GM23248 (cell line): ENCODE results near the gene TOPBP1. TPM values are rescaled to one million over a fixed set of nuclear protein-coding genes. Genes with fewer than 3 reads are reported as not detected.
A peak's percentile ranks its signal among the peaks of the same experiment; 100 is the strongest.

Experiments
- DNase-seq: peaks from one replicate; pipeline ENCODE4 v3.0.0-alpha.2; 2015
- H2AFZ ChIP-seq: fragments of 200-600 bp; sonication (generic); 2 replicates; pipeline ENCODE4 v1.6.1; 2016; ENCODE audit warnings: antibody characterized with exemption
- H3F3A ChIP-seq: fragments of 200-600 bp; sonication (generic); 2 replicates; pipeline ENCODE4 v1.6.1; 2016; ENCODE audit warnings: mild to moderate bottlenecking, antibody characterized with exemption, mixed run types; ENCODE audit not compliant: insufficient read depth
- H3K27ac ChIP-seq: fragments of 200-600 bp; sonication (generic); 2 replicates; pipeline ENCODE4 v1.5.1; 2016; ENCODE audit warnings: mild to moderate bottlenecking
- H3K27me3 ChIP-seq: fragments of 200-600 bp; sonication (generic); replicated peaks from 2 replicates; pipeline ENCODE4 v1.6.1; 2016; ENCODE audit warnings: mild to moderate bottlenecking; ENCODE audit not compliant: insufficient read depth
- H3K36me3 ChIP-seq: fragments of 200-600 bp; sonication (generic); 2 replicates; pipeline ENCODE4 v1.6.1; 2016; ENCODE audit warnings: low read depth, mild to moderate bottlenecking
- H3K4me1 ChIP-seq: fragments of 200-600 bp; sonication (generic); 2 replicates; pipeline ENCODE4 v1.6.1; 2016; ENCODE audit warnings: mild to moderate bottlenecking; ENCODE audit not compliant: insufficient read depth
- H3K4me2 ChIP-seq: fragments of 200-600 bp; sonication (generic); one replicate; pipeline ENCODE4 v1.6.1; 2016; ENCODE audit warnings: mild to moderate bottlenecking; ENCODE audit not compliant: unreplicated experiment
- H3K4me3 ChIP-seq: fragments of 200-600 bp; sonication (generic); 2 replicates; pipeline ENCODE4 v1.5.1; 2016; ENCODE audit warnings: mild to moderate bottlenecking
- H3K79me2 ChIP-seq: fragments of 200-600 bp; sonication (generic); 2 replicates; pipeline ENCODE4 v1.6.1; 2016; ENCODE audit warnings: mild to moderate bottlenecking; ENCODE audit not compliant: insufficient read depth
- H3K9ac ChIP-seq: fragments of 200-600 bp; sonication (generic); 2 replicates; pipeline ENCODE4 v1.6.1; 2016; ENCODE audit warnings: mild to moderate bottlenecking
- H3K9me2 ChIP-seq: fragments of 200-600 bp; sonication (generic); 2 replicates; pipeline ENCODE4 v1.6.1; 2016; ENCODE audit warnings: mixed run types, mild to moderate bottlenecking, moderate library complexity; ENCODE audit not compliant: insufficient read depth
- H3K9me3 ChIP-seq: fragments of 200-600 bp; sonication (generic); one replicate; pipeline ENCODE4 v1.6.1; 2017; ENCODE audit warnings: low read depth
- H4K20me1 ChIP-seq: fragments of 200-600 bp; sonication (generic); 2 replicates; pipeline ENCODE4 v1.6.0; 2016; ENCODE audit not compliant: insufficient read depth
- EZH2 ChIP-seq: fragments of 200-600 bp; sonication (generic); IDR thresholded peaks from 2 replicates; pipeline ENCODE4 v1.6.1; 2018; ENCODE audit warnings: antibody characterized with exemption, mild to moderate bottlenecking; ENCODE audit not compliant: insufficient read depth, poor library complexity, severe bottlenecking
- EZH2phosphoT487 ChIP-seq: fragments of 200-600 bp; sonication (generic); IDR thresholded peaks from 2 replicates; pipeline ENCODE4 v1.6.1; 2018; ENCODE audit warnings: antibody characterized with exemption, moderate library complexity, mild to moderate bottlenecking, low read depth; ENCODE audit not compliant: insufficient read depth
- WGBS, 2 experiments: methylation state at CpG; one replicate each; pipeline ENCODE4 v1.1.6; 2015 to 2017; ENCODE audit warnings: low lambda C conversion rate in 2 of 2, low coverage in 1 of 2; ENCODE audit errors: missing lambda C conversion rate in 2 of 2; 5-methylcytosine and 5-hydroxymethylcytosine counted together
- in situ Hi-C: fragments of 300-500 bp; cut with MboI; formaldehyde crosslinking; loops from 2 replicates; pipeline ENCODE4 v1.15.0; 2020
- polyA plus RNA-seq: library from polyadenylated mRNA; unstranded; fragments of >200 nt; fragmentation: Nextera tagmentation; extraction: Ambion mirVana; gene quantifications from 2 replicates; pipeline ENCODE4 v1.2.1, GENCODE V29; 2016
- total RNA-seq: library from RNA; depleted of rRNA; stranded (reverse); fragments of >200 nt; shearing (Covaris generic); gene quantifications from 2 replicates; pipeline ENCODE4 v1.2.3, GENCODE V29; 2014

The TOPBP1 gene
- total and polyA plus RNA-seq, 2 experiments from 2014 or later, result 9.4 to 21.0 TPM

- no peak for TF ChIP-seq EZH2phosphoT487
- no peak for TF ChIP-seq EZH2
- H3K4me1 ChIP-seq, result no peaks in the 10 kb centered on the region
- H2AFZ ChIP-seq, result no peak overlapping the region
- no peak overlapping the region for H3K4me3 ChIP-seq
- in situ Hi-C loops, result no loop called here
- H3K27ac ChIP-seq, result no peak overlapping the region
- WGBS, 2 experiments, result 34 to 36% methylated on average over 11 of the region's 11 CpGs
- no peaks in the 10 kb centered on the region for H3K9me2 ChIP-seq
- no peak for DNase-seq
- no peak overlapping the region for H3K9ac ChIP-seq
- no peaks in the 10 kb centered on the region for H3K36me3 ChIP-seq
- H3K27me3 ChIP-seq, result peaks cover 36% of the 10 kb centered on the region
- no peaks in the 10 kb centered on the region for H3K79me2 ChIP-seq
- no peaks in the 10 kb centered on the region for H3F3A ChIP-seq
- no peak overlapping the region for H3K4me2 ChIP-seq
- no peaks in the 10 kb centered on the region for H4K20me1 ChIP-seq
- no peaks in the 10 kb centered on the region for H3K9me3 ChIP-seq
These were observed 14.8 kb upstream of the TOPBP1 start for GRCh38 chr3:133676336-133677118.

DNA sequence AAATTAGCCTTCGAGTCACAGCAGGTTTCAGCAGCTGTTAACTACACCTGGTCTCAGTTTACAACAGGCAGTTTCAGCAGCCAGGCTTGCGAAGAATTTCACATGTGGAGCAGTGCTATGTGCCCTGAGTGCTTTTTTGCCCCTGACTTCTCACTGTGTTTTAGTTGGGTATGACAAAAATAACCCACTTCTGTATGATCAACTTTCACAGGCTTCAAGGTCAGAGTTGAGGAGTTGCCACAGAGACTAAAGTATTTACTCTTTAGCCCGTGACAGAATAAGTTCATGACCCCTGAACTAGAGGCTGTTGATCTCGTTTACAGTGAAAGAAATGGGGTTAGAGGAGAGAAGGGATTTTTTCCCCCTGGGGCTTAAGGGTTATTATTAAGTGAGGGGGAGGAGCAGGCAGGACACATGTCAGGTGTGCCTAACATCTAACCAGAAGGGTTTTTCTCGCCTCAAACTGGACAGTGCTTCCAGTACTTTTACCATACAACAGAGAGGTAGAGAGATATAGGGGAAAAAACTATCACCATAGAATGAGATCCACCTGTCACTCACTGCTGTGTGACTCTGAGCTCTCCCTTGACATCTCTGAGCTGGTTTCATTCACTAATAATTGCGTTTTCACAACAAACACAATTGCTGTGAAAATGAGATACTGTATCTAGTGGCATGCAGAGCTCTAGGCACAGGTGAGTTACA is 14.0 kb upstream of the TOPBP1 start:
- peaks cover 36% of the 10 kb centered on the region for H3K27me3 ChIP-seq
- WGBS, 2 experiments, result 10 to 12% methylated on average over 6 of the region's 6 CpGs
- H3K4me2 ChIP-seq, result no peak overlapping the region
- no peaks in the 10 kb centered on the region for H3F3A ChIP-seq
- H3K27ac ChIP-seq, result no peak overlapping the region
- TF ChIP-seq EZH2phosphoT487, result no peak
- no peak for TF ChIP-seq EZH2
- DNase-seq, result no peak
- H3K9ac ChIP-seq, result no peak overlapping the region
- no peaks in the 10 kb centered on the region for H3K36me3 ChIP-seq
- no peaks in the 10 kb centered on the region for H3K9me3 ChIP-seq
- H3K4me1 ChIP-seq, result no peaks in the 10 kb centered on the region
- no peaks in the 10 kb centered on the region for H4K20me1 ChIP-seq
- no peak overlapping the region for H2AFZ ChIP-seq
- H3K9me2 ChIP-seq, result no peaks in the 10 kb centered on the region
- in situ Hi-C loops, result no loop called here
- no peaks in the 10 kb centered on the region for H3K79me2 ChIP-seq
- H3K4me3 ChIP-seq, result no peak overlapping the region

GRCh38 chr3:133674290-133674919 is 12.7 kb upstream of the TOPBP1 start:
- Histone ChIP-seq H3K79me2 (no peaks in the 10 kb centered on the region), H3K9me3 (no peaks in the 10 kb centered on the region), H3K27ac (no peak overlapping the region), H3K9me2 (no peaks in the 10 kb centered on the region), H3K27me3 (peaks cover 36% of the 10 kb centered on the region), H3K4me3 (no peak overlapping the region), H3F3A (no peaks in the 10 kb centered on the region), H3K9ac (no peak overlapping the region), H3K36me3 (no peaks in the 10 kb centered on the region), H4K20me1 (no peaks in the 10 kb centered on the region), H3K4me1 (no peaks in the 10 kb centered on the region), H3K4me2 (no peak overlapping the region), H2AFZ (no peak overlapping the region)
- DNase-seq, result peak; percentile 7
- no peak for TF ChIP-seq EZH2
- TF ChIP-seq EZH2phosphoT487, result no peak
- in situ Hi-C loops, result no loop called here
- WGBS, 2 experiments, result 8 to 14% methylated on average over 33 to 42 of the region's 47 CpGs

DNA sequence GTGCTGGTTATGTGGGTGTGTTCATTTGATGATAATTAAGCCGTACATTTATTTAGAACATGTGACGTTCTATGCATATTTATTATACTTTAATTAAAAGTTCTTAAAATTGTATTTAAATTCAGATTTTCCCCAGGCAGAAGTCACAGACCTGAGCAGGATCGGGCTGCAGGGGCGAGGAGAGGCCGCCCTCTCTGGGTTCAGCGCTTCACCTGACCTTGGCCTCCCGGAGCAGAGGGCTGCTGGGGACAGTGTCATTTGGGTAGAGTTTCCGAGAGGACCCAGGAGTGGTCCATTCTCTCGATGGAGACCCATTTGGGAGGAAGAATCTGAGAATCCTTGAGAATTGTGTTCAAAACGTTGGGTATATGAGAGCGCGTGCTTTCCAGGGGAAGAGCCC is 12.0 kb upstream of the TOPBP1 start:
- no peaks in the 10 kb centered on the region for H3K4me1 ChIP-seq
- in situ Hi-C loops, result no loop called here
- peaks cover 36% of the 10 kb centered on the region for H3K27me3 ChIP-seq
- no peak overlapping the region for H3K27ac ChIP-seq
- no peaks in the 10 kb centered on the region for H3K9me3 ChIP-seq
- H2AFZ ChIP-seq, result no peak overlapping the region
- no peak overlapping the region for H3K9ac ChIP-seq
- H3K4me3 ChIP-seq, result no peak overlapping the region
- no peaks in the 10 kb centered on the region for H4K20me1 ChIP-seq
- H3K36me3 ChIP-seq, result no peaks in the 10 kb centered on the region
- no peak overlapping the region for H3K4me2 ChIP-seq
- H3F3A ChIP-seq, result no peaks in the 10 kb centered on the region
- no peaks in the 10 kb centered on the region for H3K79me2 ChIP-seq
- WGBS, 2 experiments, result 43 to 44% methylated on average over 12 of the region's 12 CpGs
- H3K9me2 ChIP-seq, result no peaks in the 10 kb centered on the region
- no peak for TF ChIP-seq EZH2
- TF ChIP-seq EZH2phosphoT487, result no peak
- DNase-seq, result no peak
